Activated CD4-positive, alpha-beta T cell treated with anti-CD3 and anti-CD28 coated beads, Interleukin-10, Interleukin-2, amounts not matched to agents 100 ng/mL and 50 ng/mL, durations not matched to agents 16 hours and 8 hours (primary cell): Measurements from ENCODE around the gene SEPTIN8.
"Not testable (repeated sequence)": the region's sequence is repeated elsewhere in the genome, so short reads cannot be mapped to it uniquely, and the experiment has no call there.

Experiments used
- DNase-seq: peaks from one replicate; pipeline ENCODE4 v3.0.0-alpha.2; 2020

SEPTIN8 gene

DNA sequence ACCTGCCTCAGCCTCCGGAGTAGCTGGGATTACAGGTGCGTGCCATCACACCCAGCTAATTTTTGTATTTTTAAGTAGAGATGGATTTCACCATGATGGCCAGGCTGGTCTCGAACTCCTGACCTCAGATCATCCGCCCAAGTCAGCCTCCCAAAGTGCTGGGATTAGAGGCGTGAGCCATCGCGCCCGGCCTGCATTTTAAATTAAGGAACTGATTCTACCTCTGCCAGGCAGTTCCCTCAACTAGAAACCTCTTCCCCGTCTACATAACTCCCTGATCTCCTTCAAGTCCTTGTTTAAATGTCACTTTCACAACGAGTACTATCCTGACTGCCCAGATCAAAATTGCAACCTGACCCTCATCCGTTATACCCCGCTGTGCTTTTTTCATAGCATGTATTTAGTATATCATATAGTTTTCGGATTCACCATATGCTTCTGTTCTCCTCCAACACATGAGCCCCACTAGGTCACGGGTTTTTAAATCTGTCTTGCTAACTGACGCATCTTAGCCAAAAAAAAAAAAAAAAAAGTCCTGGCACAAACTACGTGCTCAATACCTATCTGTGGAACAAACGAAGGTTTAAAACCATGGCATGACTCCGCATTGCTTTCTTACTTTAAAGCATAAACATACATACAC is 35.2 kb upstream of the SEPTIN8 start:
- DNase-seq = no peak

DNA sequence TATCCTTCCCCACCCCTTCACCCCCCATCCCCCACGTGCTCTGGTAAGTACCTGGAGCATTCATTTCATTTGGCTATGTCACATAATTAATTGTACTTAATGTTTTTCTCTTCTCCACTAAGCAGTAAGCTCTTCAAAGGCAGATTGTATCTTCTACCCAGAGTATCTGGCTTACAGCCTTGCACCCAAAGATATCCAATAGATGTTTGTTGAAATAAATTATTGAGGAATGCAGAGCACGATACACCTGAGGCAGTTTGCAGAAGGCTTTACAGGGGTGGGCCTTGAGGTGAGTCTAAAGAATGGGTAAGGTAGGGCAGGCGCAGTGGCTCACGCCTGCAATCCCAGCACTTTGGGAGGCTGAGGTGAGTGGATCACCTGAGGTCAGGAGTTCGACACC is 33.6 kb upstream of the SEPTIN8 start:
- no peak for DNase-seq

DNA sequence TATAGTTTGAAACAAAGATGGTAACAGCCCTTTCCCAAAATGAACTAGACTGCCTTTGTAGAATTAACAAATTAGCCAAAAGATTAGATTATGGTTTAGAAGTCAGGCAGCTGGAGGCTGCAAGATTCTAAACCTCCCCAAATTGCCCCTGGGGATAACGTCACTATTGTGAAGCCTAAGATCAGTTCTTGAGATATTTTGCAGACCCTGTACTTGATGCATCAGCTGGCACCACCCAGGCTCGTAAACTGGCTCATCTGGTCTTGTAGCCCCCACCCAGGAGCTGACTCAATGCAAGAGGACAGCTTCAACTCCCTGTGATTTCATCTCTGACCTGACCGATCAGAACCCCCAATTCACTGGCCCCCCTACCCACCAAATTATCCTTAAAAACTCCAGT is 31.8 kb upstream of the SEPTIN8 start:
- DNase-seq = no peak

DNA sequence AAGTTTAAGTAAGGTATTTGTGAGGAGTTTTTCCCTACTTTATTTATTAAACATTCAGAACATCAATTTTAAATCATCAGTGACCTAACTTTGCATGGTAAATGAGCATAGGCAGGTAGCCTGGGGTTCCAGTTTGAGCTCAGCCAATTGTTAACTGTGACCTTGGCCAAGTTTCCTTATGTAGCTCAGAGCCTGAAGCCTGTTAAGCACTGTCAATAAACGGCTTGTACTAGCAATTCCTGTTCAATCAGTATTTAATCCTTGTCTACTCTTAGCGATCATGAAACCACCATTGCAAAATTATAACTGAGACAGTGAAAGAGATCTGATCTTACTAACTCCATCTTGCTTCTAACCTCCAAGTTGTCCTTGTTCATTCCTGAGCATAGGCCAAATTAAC is 31.4 kb upstream of the SEPTIN8 start:
- no peak for DNase-seq

DNA sequence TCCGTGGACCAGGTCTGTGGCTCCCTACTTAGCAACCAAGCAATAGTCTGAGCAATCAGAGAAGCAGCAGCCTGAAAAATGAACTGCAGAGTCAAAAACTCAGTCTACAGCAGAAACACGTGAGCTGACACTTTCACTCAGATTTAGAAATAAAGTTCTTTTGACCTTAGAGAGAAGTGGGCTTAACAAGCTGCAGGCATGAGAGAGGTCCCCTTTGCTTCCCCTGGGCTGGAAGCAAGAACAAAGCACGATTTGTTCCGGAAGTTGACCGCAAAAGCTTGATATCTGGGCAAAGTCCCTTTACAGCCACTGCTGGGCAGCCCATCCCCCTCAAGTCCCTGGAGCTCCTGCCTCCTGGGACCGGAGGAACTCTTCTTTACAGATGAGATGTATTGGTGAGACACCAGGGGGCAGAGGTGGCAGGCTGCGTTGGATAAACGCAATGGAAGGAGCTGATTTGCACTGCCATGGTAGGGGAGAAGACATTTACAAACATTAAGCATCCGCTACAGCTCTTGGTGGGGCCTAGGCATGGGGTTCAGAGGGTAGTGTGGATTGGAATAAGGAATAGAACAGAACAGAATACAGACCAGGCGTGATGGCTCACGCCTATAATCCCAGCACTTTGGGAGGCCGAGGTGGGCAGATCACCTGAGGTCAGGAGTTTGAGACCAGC is 30.3 kb upstream of the SEPTIN8 start:
- DNase-seq = no peak

DNA sequence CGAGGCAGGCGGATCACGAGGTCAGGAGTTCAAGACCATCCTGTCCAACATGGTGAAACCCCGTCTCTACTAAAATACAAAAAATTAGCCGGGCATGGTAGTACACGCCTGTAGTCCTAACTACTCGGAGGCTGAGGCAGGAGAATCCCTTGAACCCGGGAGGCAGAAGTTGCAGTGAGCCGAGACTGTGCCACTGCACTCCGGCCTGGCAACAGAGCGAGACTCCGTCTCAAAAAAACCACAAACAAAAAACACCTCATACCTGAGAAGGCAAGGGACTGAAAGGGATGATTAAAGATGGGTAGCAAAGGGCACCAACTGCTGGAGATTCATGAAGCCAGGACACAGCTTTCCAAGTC is 29.7 kb upstream of the SEPTIN8 start:
- DNase-seq = not testable (repeated sequence)

DNA sequence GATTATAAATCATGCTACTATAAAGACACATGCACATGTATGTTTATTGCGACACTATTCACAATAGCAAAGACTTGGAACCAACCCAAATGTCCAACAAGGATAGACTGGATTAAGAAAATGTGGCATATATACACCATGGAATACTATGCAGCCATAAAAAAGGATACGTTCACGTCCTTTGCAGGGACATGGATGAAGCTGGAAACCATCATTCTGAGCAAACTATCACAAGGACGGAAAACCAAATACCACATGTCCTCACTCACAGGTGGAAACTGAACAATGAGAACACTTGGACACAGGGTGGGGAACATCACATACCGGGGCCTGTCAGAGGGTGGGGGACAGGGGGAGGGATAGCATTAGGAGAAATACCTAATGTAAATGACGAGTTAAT is 28.8 kb upstream of the SEPTIN8 start:
- not testable (repeated sequence) for DNase-seq

DNA sequence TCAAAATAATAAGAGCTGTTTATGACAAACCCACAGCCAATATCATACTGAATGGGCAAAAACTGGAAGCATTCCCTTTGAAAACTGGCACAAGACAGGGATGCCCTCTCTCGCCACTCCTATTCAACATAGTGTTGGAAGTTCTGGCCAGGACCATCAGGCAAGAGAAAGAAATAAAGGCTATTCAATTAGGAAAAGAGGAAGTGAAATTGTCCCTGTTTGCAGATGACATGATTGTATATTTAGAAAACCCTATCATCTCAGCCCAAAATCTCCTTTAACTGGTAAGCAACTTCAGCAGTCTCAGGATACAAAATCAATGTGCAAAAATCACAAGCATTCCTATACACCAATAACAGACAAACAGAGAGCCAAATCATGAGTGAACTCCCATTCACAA is 27.2 kb upstream of the SEPTIN8 start:
- not testable (repeated sequence) for DNase-seq

DNA sequence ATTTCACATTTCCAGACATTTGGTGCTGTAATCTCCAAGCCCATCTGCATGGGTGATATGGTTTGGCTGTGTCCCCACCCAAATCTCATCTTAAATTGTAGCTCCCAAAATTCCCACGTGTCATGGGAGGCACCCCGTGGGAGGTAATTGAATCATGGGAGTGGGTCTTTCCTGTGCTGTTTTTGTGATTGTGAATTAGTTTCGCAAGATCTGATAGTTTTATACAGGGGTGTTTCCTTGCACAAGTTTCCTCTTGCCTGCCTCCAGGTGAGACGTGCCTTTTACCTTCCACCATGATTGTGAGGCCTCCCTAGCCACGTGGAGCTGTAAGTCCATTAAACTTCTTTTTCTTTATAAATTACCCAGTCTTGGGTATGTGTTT is 25.6 kb upstream of the SEPTIN8 start:
- not testable (repeated sequence) for DNase-seq

DNA sequence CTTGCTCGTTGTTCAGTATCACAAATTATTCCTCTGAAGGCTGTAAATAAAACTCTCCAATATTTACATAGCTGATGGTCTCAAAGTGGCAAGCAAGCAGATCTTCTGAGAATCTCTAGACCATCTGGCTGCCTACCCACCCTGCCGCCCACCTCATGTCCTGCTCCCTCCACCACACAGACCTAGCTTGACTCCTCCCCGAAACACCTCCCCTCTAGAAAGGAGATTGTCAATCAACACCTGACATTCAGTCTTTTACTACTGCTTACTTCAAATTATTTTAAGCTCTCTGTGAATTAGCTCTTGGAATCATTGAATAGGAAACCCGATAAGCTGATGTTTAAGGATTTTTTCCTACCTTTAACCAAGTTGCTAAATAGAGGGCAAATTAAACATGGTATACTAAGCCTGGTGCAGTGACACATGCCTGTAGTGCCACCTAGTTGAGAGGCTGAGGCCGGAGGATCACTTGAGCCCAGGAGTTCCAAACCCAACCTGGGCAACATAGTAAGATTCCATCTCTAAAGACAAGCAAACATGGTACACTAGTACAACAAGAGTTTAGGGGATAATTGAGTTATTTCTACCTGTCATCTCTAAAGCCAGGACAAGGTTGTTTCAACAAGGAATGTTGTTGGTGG is 25.1 kb upstream of the SEPTIN8 start:
- no peak for DNase-seq

DNA sequence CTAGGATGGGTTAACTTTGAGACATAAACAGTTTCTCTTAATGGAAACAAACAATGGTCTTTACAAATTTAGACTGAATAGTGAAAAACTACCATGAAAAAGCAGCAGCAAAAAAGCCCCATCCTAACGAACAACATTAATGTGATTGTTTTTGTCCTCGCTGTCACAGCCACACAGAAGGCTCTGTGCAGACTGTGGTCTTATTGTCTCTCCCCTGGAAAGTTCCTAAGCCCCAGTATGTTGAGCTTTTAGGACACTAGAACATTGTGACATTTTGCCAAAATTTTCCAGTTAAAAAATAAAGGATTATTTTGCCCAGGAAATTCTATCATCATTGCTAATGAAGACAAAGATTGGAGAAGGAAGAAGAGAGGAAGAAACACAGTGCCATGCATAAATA is 23.5 kb upstream of the SEPTIN8 start:
- no peak for DNase-seq

DNA sequence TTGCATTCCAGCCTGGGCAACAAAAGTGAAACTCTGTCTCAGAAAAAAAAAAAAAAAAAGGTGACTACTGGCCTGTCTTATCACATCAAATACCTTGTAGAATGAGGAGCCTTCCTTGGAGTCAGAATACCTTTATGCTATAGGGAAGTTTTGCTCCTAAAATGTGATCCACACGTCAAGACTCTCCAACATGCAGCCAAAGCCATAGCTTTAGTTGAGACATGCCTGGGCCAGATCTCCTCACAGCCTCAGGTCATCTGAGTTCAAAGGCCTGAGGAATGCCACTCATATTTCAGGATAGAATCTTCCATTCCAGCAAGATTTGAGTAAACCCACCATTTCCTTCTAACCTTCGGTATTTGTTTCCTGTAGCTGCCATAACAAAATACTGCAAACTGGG is 22.4 kb upstream of the SEPTIN8 start:
- DNase-seq = no peak

DNA sequence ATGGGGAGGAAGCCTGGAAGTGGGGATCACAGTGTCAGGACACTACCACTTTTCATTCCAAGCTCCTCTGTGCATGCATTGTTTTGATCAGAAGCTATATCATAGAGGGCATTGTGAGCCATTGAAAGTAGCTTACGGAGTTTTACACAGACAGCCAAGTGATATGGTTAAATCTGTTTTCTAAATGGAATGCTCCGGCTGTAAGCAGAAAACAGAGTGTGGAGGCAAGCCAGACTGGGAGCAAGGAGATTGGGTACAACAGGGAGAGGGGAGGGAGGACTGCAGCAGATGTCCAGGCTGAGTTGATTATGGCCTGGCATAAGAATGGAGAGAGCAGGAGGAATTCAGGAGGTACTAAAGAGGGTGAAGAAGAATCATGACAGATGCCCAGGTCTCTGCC is 20.6 kb upstream of the SEPTIN8 start:
- no peak for DNase-seq

DNA sequence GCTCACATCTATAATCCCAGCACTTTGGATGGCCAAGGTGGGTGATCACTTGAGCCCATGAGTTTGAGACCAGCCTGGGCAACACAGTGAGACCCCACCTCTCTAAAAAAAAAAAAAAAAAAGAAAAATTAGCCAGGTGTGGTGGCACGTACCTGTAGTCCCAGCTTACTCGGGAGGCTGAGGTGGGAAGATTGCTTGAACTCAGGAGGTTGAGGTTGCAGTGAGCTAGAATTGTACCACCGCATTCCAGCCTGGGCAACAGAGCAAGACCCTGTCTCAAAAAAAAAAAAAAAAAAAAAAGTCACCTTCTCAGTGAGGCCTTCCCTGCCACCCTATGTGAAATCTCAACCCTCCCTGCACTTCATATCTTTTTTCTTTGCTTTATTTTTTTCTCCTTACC is 14.0 kb upstream of the SEPTIN8 start:
- DNase-seq = no peak

DNA sequence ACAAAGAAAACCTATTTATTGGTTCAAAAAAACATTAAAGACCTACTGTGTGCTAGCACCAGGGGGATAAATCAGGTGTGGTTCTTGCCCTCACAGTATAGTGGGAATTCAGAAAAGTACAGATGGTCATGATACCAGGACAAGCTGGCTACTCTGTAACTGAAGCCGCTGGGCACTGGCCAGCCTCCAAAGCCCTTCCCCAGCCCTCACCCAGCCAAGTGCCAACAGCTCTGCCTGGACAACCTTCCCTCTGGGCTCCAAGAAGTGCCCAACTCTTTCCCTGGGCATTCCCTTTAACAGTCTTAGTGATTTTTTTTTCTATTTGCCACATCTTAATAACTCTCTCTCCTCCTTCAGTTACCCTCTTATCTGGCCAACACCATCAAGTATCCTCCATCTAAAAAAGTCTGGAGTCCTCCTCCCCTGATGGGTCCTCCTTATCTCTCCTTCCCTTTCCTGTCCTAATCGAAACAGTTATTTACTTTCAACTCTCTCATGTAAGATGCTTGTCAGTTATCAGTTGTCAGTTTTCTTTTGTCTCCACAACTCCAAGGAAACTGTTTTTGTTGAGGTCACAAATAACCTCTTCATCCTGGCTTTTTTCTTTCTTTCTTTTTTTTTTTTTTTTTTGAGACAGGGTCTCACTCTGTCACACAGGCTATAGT is 13.3 kb upstream of the SEPTIN8 start:
- no peak for DNase-seq

DNA sequence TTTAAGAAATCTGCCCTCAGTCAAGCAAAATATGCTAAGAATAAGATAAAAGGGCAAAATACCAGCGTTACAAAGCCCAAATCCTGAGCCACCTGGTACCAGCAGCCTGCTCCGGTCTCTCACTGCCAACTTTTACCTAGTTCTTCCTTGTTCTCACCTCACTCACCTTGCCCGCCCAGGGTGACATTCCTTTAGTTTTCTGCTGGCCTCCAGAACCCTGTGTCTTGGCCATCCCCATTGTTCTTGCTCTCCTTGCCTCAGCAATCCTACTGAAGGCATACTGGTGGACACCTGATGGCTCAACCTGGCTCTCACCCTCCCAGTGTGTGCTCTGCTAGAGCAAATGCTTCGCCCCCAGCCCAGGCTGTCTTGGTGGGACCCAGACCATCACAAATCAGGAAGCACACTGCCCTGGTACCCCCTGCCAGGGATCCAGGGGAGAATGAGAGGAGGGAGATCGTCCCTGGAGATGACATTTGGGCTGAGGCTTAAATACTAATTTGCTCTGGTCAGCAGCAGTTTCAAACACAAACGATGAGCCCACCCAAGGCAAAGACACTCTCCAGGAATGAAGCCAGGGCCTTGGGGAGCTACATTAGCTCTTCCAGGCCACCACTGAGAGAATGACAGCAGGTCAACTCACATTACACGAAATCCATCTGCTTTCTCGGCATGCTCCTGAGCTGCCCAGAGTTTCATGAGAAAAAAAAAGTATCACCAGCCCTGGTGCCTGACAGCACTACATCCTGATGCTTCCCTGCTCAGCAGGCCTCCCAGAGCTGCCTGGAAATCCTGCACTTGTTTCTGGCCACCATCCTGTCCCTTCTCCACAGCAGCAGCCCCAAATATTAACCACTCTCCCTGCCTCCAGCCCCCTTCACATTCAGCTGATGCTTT is 12.2 kb upstream of the SEPTIN8 start:
- DNase-seq = no peak

DNA sequence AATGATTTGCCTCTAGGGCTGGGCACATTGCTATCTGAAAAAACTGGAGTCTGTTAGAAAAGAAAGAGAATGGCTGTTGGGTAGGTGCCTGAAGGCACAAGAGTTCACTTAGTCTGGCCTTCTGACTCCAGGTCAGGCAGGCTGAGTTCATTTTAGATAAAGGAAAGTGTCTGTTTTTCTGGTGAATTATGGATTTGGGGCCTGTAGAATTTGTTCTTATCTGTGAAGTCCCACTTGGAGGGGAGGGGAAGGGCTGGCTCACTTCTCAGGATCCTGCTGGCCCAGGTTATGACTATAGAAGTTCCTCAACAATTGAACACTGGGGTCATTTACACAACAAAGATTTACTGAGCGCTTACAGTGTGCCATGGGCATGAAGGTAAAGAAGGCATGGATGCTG is 11.5 kb upstream of the SEPTIN8 start:
- no peak for DNase-seq

DNA sequence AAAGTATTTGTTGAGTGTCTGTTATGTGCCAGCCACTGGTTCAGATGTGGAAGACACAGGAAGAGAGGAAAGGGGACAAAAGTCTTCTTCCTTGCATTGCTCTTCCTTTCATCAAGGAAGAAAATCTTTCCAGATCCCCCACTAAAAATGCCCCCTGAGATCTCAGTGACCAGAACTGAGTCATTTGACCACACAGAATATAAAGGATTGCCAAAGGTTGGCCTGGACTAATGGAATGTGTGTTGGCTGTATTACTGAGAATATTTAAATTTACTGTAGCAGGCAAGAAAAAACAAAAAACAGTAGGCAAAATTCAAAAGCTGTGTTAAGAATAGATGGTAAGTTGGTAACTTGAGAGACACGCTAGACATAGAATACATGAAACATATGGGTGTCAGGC is 10.0 kb upstream of the SEPTIN8 start:
- DNase-seq = no peak

DNA sequence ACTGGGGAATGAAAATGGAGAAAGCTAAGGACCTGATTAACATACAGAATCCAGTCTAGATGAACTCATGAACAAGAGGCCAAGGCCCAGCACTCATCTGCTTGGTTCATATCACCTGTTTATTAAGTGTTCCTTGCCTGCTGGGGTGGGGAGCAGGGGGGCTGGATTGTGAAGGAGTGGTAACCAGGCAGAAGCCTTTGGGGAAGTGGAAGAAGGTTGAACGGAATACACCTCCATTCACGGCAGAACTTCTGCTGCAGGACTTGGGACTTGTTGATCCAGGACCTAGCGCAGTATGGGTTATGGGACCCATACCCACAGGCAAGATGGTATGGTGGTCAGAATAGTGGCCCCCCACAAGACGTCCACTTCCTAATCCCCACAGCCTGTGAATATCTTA is 8.8 kb upstream of the SEPTIN8 start:
- no peak for DNase-seq

DNA sequence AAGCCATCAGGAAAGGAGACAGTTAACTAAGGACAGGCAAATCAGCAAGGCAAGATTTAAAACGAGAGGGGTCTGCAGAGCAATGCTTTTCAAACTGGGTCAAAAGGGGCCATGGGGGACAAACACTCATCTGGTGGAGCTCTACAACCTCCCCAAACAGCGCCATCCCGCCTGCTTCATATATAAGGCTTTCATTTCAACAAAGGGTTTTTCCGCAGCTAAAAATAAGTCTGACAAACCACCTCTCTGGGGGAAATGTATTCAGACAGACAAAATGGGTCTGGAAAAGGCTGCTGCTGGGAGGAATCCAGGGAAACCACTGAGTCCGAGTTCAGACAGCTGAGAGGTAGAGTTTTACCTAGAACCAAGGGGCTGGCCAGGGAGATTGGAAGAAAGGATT is 8.3 kb upstream of the SEPTIN8 start:
- DNase-seq = no peak

DNA sequence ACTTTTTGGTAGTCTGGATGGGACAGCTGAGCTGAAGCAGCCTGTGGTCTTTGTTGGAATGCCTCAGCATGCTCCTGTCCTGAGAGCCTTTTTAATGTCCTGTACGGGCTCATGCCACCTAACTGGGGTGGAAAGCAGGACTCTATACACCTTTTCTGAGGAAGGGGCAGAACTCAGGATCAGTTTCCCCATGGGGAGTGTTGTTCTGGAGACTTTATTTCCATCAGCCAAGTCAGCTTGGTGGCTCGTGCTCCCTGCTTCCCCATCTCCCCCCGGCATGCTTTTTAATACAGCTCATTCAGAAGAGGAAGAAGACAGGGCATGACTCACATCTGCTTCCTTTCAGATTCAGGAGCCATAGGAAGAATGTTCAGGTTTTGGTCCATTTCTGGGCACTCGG is 5.1 kb upstream of the SEPTIN8 start:
- DNase-seq = no peak

DNA sequence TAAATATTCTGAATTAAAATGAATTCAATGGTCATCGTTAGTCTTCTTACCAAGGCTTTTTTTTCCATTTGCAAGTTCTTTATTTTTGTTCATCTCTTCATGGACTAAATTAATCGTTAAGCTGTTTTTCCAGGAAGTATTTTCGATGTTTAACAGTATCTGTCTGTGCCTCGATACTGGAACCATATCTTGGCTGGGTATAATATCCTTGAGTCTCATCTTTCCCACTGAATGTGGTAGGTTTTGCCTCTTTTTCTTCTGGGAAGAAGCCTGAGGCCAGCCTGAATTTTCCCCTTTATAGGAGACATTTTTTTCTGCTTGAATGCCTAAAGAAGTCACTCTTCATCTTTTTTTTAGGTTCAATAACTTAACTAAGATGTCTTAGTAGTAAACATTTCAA is 4.0 kb upstream of the SEPTIN8 start:
- DNase-seq = no peak

DNA sequence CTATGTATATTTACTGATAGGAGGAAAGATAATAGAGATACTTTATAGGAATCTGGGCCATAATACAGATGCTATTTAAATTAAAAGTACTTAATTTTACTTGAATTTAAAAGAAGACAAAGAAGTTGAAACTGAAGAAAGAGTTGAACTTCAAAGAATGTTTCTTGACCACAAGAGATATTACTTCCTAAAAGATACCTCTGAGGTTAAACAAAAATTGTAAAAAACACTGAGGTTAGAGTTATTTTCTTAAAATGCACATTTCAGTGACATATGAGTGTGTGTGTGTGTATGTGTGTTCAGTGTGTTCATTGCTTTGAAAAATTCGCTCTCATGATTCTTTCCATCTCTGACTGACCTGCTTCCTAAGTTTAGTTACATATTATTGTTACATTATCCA is 3.5 kb upstream of the SEPTIN8 start:
- no peak for DNase-seq
